T-helper 2 cell treated with Interferon-gamma antibody and Interleukin-4, amounts not matched to agents 5 μg/mL and 100 μg/mL, for 36 hours (primary cell): ENCODE data around the gene RTKN.

Experiments
- DNase-seq: peaks from one replicate; pipeline ENCODE4 v3.0.0; 2021; ENCODE audit warnings: low spot score
- H3K27ac Mint-ChIP-seq: one replicate; pipeline ENCODE4 v1.8.0; 2021; ENCODE audit warnings: mild to moderate bottlenecking, mixed read lengths
- H3K27me3 Mint-ChIP-seq: one replicate; pipeline ENCODE4 v1.8.0; 2021; ENCODE audit warnings: low read depth, mixed read lengths
- H3K36me3 Mint-ChIP-seq: one replicate; pipeline ENCODE4 v1.8.0; 2021; ENCODE audit warnings: low read depth, mixed read lengths
- H3K4me1 Mint-ChIP-seq: one replicate; pipeline ENCODE4 v1.8.0; 2021; ENCODE audit warnings: low read depth, mixed read lengths
- H3K4me3 Mint-ChIP-seq: one replicate; pipeline ENCODE4 v1.8.0; 2022; ENCODE audit warnings: mild to moderate bottlenecking, moderate library complexity, mixed read lengths
- H3K9me3 Mint-ChIP-seq: one replicate; pipeline ENCODE4 v1.8.0; 2021; ENCODE audit warnings: mixed read lengths

The RTKN gene

DNA sequence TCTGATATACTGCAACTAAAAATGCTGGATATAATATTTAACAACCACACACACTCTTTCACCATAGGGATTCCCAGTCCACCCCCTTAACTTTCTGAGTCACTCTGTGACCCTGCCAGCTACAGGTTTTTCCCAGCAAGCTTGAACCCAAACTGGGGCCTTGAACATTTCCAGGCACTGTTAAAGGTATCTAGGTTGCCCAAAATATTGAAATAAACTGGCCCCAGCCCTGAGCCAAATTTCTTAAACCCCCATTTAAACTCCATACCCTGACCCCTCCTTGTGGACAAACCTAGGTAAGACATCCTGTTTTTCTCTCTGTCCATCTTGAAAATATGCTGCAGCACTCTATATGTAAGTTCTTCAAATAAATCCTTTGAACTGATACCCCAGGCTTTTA is 42.0 kb downstream of the RTKN start:
- H3K4me1 Mint-ChIP-seq = peaks cover 2% of the 10 kb centered on the region
- H3K36me3 Mint-ChIP-seq = no peaks in the 10 kb centered on the region
- no peak overlapping the region for H3K27ac Mint-ChIP-seq
- no peaks in the 10 kb centered on the region for H3K9me3 Mint-ChIP-seq
- H3K4me3 Mint-ChIP-seq = no peak overlapping the region
- H3K27me3 Mint-ChIP-seq = peaks cover 8% of the 10 kb centered on the region
- DNase-seq = no peak

DNA sequence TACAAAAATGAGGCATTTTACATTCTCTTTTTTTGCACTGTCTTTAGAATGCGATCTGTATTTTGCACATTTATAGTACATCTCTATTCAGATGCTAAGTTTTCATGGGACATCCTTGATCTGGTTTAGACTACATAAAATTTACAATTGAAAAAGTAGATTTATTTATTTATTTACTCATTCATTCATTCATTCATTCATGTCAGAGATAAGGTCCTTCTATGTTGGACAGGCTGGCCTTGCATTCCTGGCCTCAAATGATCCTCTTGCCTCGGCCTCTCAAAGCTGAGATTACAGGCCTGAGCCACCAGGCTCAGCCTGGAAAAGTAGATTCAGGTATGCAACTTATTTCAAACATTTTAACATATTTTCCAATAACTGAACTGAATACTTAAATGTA is 45.6 kb downstream of the RTKN start:
- Mint-ChIP-seq H3K27ac (no peak overlapping the region), H3K27me3 (peaks cover 5% of the 10 kb centered on the region)
- DNase-seq = no peak

DNA sequence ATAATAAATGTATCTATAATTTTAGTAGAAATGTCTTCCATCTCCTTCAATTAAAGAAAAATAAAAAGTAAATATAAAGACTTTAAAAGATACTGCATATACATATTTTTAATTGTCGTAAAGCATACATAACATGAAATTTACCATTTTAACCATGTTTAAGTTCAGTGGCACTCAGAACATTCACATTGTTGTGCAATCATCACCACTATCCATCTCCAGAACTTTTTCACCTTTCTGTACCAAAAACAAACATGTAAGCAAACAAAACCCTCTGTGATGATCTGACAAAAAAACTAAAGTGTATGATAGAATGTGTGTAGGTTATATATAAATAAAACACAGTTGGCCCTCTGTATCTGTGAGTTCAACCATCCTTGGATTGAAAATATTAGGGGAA is 48.2 kb downstream of the RTKN start:
- Mint-ChIP-seq H3K4me1 (peaks cover 11% of the 10 kb centered on the region), H3K4me3 (no peak overlapping the region), H3K27ac (no peak overlapping the region), H3K36me3 (no peaks in the 10 kb centered on the region), H3K27me3 (peaks cover 5% of the 10 kb centered on the region), H3K9me3 (no peaks in the 10 kb centered on the region)
- DNase-seq = no peak

More for the DNA sequence above, 45.6 kb downstream of the RTKN start:
- peaks cover 5% of the 10 kb centered on the region for H3K4me1 Mint-ChIP-seq
- no peaks in the 10 kb centered on the region for H3K36me3 Mint-ChIP-seq
- no peak overlapping the region for H3K4me3 Mint-ChIP-seq
- H3K9me3 Mint-ChIP-seq = no peaks in the 10 kb centered on the region

DNA sequence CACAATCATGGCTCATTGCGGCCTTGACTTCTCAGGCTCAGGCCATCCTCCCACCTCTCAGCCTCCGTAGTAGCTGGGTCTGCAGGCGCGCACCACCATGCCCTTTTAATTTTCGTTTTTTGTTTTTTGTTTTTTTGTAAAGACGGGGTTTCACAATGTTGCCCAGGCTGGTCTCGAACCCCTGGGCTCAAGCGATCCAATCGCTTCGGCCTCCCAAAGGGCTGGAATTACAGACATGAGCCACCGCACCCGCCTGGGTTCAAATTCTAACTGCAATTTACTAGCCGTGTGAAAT is 49.3 kb downstream of the RTKN start:
- H3K36me3 Mint-ChIP-seq = no peaks in the 10 kb centered on the region
- H3K9me3 Mint-ChIP-seq = no peaks in the 10 kb centered on the region
- H3K4me3 Mint-ChIP-seq = peak overlapping the region; percentile 20
- H3K27me3 Mint-ChIP-seq = peaks cover 5% of the 10 kb centered on the region
- H3K4me1 Mint-ChIP-seq = peaks cover 11% of the 10 kb centered on the region
- no peak overlapping the region for H3K27ac Mint-ChIP-seq
- DNase-seq = no peak

DNA sequence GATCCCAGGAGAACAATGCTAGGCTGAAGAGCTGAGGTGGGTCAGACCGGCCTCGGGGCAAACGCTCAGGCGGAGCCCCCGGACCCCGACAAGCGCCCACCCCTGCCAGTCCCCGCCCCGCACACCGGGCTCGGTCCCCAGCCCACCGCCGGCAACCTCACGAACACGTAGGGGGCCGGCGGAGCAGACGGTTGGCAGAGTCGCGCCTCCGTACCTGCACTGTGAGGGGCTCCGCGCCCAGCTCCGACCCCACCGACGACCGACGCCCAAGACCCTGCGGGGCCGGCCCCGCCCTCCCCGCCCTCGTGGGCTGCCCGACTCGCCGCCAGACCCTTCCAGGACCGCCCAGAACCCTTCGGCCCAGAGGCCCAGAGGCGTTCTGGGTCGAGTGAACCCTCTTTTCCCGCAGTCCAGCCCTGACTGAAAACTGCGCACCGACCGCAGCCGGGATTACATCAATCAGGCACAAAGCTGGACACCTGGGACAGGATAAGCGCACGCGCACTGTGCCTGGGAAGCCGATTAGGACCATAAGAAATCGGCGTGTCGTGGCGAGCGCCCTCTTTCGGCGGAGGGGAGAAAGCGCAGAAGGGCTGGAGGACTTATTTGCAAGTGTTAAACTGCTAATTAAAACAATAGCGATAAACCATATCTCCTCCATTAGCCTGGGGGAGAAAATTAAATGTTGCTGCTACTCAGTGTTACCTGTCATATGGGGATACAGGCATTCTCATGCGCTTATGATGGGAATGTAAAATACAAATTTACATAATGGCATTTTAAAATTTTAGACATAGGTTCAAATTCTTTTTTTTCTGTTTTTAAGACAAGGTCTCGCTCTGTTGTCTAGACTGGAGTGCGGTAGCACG is 49.9 kb downstream of the RTKN start:
- Mint-ChIP-seq H3K4me1 (peaks cover 11% of the 10 kb centered on the region), H3K4me3 (peak overlapping the region; percentile 94), H3K9me3 (no peaks in the 10 kb centered on the region), H3K27me3 (peaks cover 5% of the 10 kb centered on the region), H3K27ac (peak overlapping the region; percentile 98), H3K36me3 (no peaks in the 10 kb centered on the region)
- DNase-seq = peak; percentile 88

DNA sequence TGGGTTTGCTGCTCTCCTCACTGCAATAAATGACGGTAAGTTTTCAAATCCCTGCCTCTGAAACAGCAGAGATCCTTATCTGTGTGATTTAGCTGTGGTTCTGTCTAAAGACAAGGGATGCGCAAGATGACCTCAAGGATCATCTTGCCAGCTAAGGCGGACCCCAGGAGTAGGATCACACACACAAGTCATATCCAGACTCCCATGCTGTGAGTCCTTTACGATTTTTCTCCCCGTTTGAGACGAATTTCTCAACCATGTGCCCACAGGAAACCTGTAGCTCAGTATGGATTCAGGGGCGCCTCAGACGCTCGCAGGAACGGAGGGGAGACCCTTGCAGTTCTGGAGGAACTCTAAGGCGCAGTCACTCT is 50.5 kb downstream of the RTKN start:
- Mint-ChIP-seq H3K27me3 (peaks cover 5% of the 10 kb centered on the region), H3K4me3 (peak overlapping the region; percentile 94), H3K4me1 (peaks cover 11% of the 10 kb centered on the region), H3K36me3 (no peaks in the 10 kb centered on the region), H3K9me3 (no peaks in the 10 kb centered on the region), H3K27ac (peak overlapping the region; percentile 83)
- no peak for DNase-seq

DNA sequence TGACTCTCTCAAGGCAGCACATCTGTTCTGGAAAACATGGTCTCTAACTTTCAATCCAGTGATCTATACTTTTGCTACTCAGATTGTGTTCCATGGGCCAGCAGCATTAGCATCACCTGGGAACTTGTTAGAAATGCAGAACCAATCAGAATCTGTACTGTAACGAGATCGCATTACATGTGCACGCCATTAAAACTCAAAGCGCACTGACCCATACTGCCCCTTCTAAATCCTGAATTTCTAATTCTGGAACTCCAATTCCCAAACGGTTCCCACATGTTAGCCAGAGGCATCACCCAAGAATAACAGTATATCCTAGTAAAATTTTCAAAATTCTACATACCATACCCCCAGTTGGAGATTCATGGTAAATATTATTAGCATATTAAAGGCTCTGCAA is 51.1 kb downstream of the RTKN start:
- Mint-ChIP-seq H3K4me3 (peak overlapping the region; percentile 94), H3K27ac (no peak overlapping the region), H3K27me3 (peaks cover 5% of the 10 kb centered on the region), H3K36me3 (no peaks in the 10 kb centered on the region), H3K9me3 (no peaks in the 10 kb centered on the region), H3K4me1 (peaks cover 11% of the 10 kb centered on the region)
- no peak for DNase-seq

DNA sequence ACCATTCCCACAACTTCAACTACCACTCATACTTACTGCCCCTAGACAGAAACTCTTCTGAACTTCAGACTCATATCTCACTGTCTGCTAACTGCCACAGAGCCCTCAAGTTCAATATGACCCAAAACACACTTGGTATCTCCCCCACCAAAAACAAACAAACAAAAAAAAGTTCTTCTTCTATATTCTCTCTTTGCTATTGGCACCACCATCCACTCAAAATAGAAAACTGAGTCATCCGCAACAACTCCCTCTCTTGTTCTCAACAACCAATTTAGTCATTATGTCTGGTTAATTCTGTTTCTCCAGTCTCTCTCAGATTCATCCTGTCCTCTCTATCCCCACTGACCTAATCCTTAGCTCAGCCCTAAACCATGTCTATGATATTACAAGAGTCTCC is 54.4 kb downstream of the RTKN start:
- Mint-ChIP-seq H3K9me3 (no peaks in the 10 kb centered on the region), H3K36me3 (no peaks in the 10 kb centered on the region), H3K27me3 (no peaks in the 10 kb centered on the region), H3K4me1 (peaks cover 11% of the 10 kb centered on the region), H3K27ac (no peak overlapping the region), H3K4me3 (no peak overlapping the region)
- no peak for DNase-seq

DNA sequence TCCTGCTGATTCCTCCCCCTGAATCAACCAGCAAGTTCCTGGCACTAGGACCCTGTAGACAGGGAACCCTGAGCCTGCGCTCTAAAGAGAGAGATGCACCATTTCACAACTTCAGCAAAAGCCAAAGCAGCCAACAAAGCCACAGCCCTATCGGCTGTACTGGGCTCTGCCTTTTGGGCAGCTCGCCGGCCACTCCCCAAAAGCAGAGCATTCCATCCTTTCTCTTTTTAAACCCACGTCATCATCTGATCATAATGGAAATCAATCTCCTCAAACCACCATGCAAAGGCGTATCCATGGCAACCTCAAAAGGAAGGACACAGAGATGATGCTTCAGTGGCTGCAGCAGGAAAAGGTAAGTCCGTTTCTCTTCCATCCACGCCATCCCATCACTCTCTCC is 56.3 kb downstream of the RTKN start:
- no peaks in the 10 kb centered on the region for H3K36me3 Mint-ChIP-seq
- no peaks in the 10 kb centered on the region for H3K9me3 Mint-ChIP-seq
- H3K27ac Mint-ChIP-seq = no peak overlapping the region
- no peak overlapping the region for H3K4me3 Mint-ChIP-seq
- DNase-seq = no peak
- H3K4me1 Mint-ChIP-seq = peaks cover 13% of the 10 kb centered on the region
- H3K27me3 Mint-ChIP-seq = no peaks in the 10 kb centered on the region

DNA sequence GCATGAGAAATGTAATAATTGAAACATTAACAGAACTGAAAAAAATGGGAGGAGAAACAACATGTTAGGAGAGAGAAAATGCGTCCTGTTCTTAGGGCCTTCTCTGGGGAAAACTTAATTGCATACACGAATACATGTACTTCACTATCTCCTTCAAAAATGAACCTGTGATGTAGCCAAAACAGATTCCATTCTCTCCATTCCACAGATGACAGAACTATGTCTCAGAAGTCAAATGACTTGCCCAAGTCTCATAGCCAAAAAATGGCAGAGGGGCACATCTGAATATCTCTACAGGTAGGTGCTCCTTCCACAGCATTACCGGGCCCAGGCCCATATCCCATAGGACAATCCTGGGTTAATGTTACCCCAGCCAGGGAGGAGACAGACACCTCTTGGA is 57.7 kb downstream of the RTKN start:
- H3K27me3 Mint-ChIP-seq = no peaks in the 10 kb centered on the region
- no peaks in the 10 kb centered on the region for H3K36me3 Mint-ChIP-seq
- no peak for DNase-seq

DNA sequence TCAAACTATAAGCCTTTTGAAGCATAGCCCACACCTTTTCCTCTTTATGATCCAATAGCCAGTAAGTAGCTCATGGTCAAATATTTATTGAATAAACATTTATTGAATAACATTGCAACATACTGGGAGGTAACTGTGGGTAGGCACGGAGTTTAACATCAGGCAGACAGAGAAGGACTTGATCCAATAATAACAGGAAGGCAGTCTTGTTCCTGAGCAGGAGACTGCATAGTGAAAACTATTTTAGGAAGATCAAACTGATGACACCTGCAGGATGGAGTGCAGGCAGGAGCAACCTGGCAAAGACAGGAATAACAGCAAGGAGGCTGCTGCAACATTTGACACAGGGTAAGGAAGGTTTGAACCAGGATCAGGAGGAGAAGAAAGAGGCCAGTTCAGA is 58.5 kb downstream of the RTKN start:
- Mint-ChIP-seq H3K9me3 (no peaks in the 10 kb centered on the region), H3K27me3 (no peaks in the 10 kb centered on the region), H3K4me3 (no peak overlapping the region), H3K36me3 (no peaks in the 10 kb centered on the region), H3K4me1 (peaks cover 18% of the 10 kb centered on the region), H3K27ac (no peak overlapping the region)
- no peak for DNase-seq

More for the DNA sequence above, 57.7 kb downstream of the RTKN start:
- no peak overlapping the region for H3K27ac Mint-ChIP-seq
- H3K9me3 Mint-ChIP-seq = no peaks in the 10 kb centered on the region
- peaks cover 18% of the 10 kb centered on the region for H3K4me1 Mint-ChIP-seq
- no peak overlapping the region for H3K4me3 Mint-ChIP-seq

DNA sequence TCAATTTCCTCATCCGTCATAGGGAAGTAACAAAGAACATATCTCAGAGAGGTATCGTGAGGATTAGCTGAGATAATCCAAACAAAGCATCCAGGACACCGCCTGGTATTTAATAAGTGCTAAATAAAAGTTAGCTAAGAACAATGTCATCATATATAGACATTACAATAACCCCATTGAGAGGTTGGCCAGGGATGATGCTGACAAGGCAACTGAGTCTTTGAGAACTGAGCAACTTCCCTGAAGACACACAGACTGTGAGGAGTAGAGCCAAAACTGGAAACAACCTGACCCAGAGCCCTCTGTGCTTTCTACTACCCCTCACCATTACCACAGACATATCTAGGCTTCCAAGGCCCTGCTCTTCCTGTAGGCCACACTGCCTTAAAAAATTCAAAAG is 60.0 kb downstream of the RTKN start:
- Mint-ChIP-seq H3K27ac (no peak overlapping the region), H3K9me3 (no peaks in the 10 kb centered on the region), H3K27me3 (no peaks in the 10 kb centered on the region), H3K4me1 (peaks cover 18% of the 10 kb centered on the region), H3K4me3 (no peak overlapping the region), H3K36me3 (peaks cover 4% of the 10 kb centered on the region)
- no peak for DNase-seq

DNA sequence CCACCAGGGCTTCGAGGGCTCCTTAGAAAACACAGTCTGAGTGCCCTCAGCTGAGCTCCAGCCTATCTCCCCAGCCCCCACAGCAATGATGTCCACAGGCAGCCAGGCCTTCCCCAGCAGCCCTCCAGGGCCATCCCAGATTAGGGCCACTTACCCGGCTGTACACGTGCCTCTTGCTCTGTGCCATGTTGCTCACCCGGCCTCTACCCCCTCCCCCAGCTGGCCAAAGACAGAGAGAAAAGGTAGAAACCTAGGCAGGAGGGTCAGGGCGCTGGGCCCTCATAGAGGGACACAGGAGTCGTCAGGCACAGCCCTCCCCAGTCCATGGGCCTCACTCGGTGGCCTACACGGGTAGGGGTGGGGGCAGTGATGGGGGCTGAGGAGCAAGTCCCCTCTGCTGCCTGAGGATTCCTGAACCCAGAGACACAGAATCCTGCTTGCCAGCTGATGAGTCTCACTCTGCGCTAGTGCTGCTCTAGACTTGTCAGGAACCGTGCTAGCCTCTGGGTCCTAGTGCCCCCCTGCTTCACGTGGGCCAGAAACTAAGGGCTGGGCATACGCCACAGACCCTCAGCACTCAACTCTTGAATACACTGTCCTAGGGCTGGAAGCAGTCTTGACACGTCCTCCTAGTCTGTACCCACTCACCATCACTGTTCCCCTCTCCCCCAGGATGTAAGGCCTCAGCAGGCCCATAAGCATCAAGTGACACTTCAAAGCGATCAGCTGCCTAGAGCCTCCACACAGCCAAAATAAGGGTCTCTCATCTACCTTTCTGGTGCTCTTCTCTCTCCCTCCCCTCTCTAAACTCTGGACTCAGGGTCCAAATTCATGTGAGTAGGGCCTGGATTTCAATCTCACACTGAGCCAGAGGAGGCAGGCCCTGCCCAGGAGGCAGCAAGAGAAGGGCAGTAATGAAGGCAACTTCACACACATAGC is 61.6 kb downstream of the RTKN start, which contains the start of gene DCTN1:
DCTN1 (minus strand) TSS at position 461 of the 939 bp plus-strand sequence; CDS start at position 187, 274 bp downstream.
- Mint-ChIP-seq H3K4me3 (peak within 1 kb of the TSS; percentile 4), H3K9me3 (no peaks in the 10 kb centered on the region), H3K27ac (peak within 1 kb of the TSS; percentile 13), H3K36me3 (peaks cover 7% of the 10 kb centered on the region), H3K4me1 (peaks cover 18% of the 10 kb centered on the region), H3K27me3 (no peaks in the 10 kb centered on the region)
- no peak for DNase-seq

DNA sequence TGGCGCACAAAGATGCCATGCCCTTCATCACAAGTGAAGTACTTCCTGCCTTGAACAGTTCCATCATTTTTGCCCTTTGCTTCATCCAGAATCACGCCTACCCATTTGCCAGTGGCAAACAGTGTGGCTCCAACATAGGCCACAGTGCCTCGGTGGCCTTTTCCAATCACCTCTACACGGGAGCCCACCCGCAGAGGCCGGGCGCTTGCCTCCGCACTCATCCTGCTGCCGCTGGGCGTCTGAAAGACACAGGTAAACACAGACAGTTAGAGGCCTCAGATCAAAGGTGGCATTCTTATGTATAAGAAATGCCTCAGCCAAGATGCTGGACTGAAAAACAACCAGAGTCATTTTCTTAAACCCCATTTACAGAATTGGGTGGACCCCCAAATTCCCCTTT is 63.7 kb downstream of the RTKN start:
- DNase-seq = no peak
- peaks cover 18% of the 10 kb centered on the region for H3K4me1 Mint-ChIP-seq
- no peak overlapping the region for H3K27ac Mint-ChIP-seq
- peaks cover 7% of the 10 kb centered on the region for H3K36me3 Mint-ChIP-seq
- H3K27me3 Mint-ChIP-seq = no peaks in the 10 kb centered on the region
- H3K4me3 Mint-ChIP-seq = no peak overlapping the region
- H3K9me3 Mint-ChIP-seq = no peaks in the 10 kb centered on the region
